Activated CD4-positive, alpha-beta memory T cell treated with anti-CD3 and anti-CD28 coated beads for 36 hours (primary cell): Measurements from ENCODE around the gene STC2. TPM values are rescaled to one million over a fixed set of nuclear protein-coding genes. Genes with fewer than 3 reads are reported as not detected.

Experiments used
- CTCF ChIA-PET: fragments of 350-600 bp; sonication (Branson Sonifier 250); formaldehyde crosslinking; loops from one replicate; lab custom pipeline; 2021; ENCODE audit warnings: antibody characterized with exemption, inconsistent platforms; lab: Charles Lee
- POLR2A ChIA-PET: fragments of 350-600 bp; sonication (Branson Sonifier 250); formaldehyde crosslinking; loops from one replicate; lab custom pipeline; 2021; ENCODE audit warnings: antibody characterized with exemption; lab: Charles Lee
- DNase-seq: peaks from one replicate; pipeline ENCODE4 v3.0.0-alpha.2; 2020
- H3K27ac Mint-ChIP-seq: one replicate; pipeline ENCODE4 v1.8.0; 2021; ENCODE audit warnings: mixed read lengths
- H3K27me3 Mint-ChIP-seq: one replicate; pipeline ENCODE4 v1.8.0; 2021; ENCODE audit warnings: mixed read lengths
- H3K36me3 Mint-ChIP-seq: one replicate; pipeline ENCODE4 v1.8.0; 2021; ENCODE audit warnings: mixed read lengths
- H3K4me1 Mint-ChIP-seq: one replicate; pipeline ENCODE4 v1.8.0; 2021; ENCODE audit warnings: low read depth, mixed read lengths
- H3K4me3 Mint-ChIP-seq: one replicate; pipeline ENCODE4 v1.8.0; 2021; ENCODE audit warnings: mild to moderate bottlenecking, mixed read lengths
- H3K9me3 Mint-ChIP-seq: one replicate; pipeline ENCODE4 v1.8.0; 2021; ENCODE audit warnings: mixed read lengths
- intact Hi-C: fragments of 100-400 bp; cut with micrococcal nuclease; formaldehyde crosslinking; loops from one replicate; pipeline ENCODE4 v1.15.1; 2023
- microRNA-seq: library from miRNA; unstranded; fragments of <30 nt; microRNA quantifications from one replicate; pipeline ENCODE4 v1.2.0, GENCODE V29; 2022; ENCODE audit warnings: borderline number of aligned reads, borderline microRNAs expressed, borderline replicate concordance
- total RNA-seq, 2 experiments: library from RNA; stranded (reverse); gene quantifications; one replicate each; pipeline ENCODE4 v1.2.3, GENCODE V29; 2021

STC2 gene
- total RNA-seq, 2 experiments from 2014 or later: 12.0 to 13.7 TPM

DNA sequence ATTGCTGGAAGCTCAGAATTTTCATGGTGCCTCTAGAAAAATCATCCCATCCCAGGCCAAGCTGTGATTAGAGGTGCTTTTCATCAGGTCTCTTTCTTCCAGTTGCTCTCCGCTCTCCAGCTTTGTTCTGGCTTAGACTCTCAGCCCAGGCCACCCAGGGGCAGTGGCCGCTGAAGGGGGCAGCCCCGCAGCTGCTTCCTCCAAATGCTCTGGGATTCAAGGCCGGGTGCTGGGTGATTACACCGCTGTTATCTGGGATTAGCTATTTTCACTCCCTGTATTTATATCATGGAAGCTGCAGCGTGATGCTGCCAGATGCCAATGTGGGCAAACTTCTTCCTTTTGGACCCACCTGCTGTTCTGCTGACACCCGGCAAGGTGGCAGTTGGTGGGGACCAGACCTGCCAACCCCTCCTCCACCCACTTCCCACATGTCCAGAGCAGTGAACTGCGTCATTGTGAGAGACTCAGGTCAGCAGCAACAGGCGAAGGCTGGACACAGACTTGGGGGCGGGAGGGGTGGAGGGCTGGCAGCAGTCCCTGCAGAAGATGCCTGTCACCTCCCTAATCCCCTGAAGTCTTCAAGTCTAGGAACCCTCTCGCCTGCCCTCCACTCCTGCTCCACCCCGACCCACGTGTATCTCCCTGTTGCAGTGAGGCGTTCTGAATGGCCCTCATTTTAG lies 59.3 kb downstream of the STC2 start:
- no peak overlapping the region for H3K27ac Mint-ChIP-seq
- H3K36me3 Mint-ChIP-seq: no peaks in the 10 kb centered on the region
- H3K27me3 Mint-ChIP-seq: peaks cover 16% of the 10 kb centered on the region
- ChIA-PET CTCF (no interaction called here), POLR2A (no interaction called here)
- H3K9me3 Mint-ChIP-seq: no peaks in the 10 kb centered on the region
- no peaks in the 10 kb centered on the region for H3K4me1 Mint-ChIP-seq
- intact Hi-C loops: no loop called here
- no peak for DNase-seq
- no peak overlapping the region for H3K4me3 Mint-ChIP-seq

DNA sequence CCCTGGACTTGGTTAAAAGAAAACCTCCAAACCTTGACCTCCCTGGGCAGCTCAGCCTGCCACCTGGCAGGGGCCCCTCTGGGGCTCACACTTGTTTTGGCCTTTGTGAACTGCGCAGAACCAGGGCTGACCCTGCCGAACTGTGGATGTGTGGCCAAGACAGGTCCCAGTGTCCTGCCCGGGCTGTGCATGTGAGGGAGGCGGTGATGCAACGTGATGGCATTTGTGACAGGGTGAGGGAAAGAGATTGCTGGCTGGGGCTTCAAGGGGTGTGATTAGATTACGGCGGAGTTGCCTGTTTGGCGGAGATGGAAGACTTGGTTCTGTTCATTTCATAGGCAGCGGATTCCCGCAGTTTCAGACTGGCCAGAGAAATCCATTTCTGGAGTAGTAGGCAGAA lies 62.8 kb downstream of the STC2 start:
- intact Hi-C loops: no loop called here
- DNase-seq: no peak
- ChIA-PET CTCF (interaction anchor here (0.9 kb wide), 1 partner anchor 814 kb away, joined by 3 read pairs; no protein-coding TSS in a partner anchor), POLR2A (no interaction called here)
- Mint-ChIP-seq H3K36me3 (no peaks in the 10 kb centered on the region), H3K27me3 (peaks cover 21% of the 10 kb centered on the region), H3K4me3 (no peak overlapping the region), H3K9me3 (no peaks in the 10 kb centered on the region), H3K27ac (no peak overlapping the region), H3K4me1 (no peaks in the 10 kb centered on the region)

Small RNA genes lying within 50 kb of the gene (microRNA-seq; reads per million reads assigned to microRNA genes)
- not detected for gene MIR8056

Other genes with a start within 250 kb of the STC2 start
- gene BNIP1, start 183.9 kb downstream of the STC2 start, total RNA-seq: 10 to 100 TPM; 19.3 to 20.9 TPM
- gene NKX2-5, start 93.2 kb downstream of the STC2 start, total RNA-seq: not detected